NCI-H146 treated with DMSO at 0.1 percent for 48 hours (cell line): Measurements from ENCODE around the gene SPEM3.
"Not testable (repeated sequence)": the region's sequence is repeated elsewhere in the genome, so short reads cannot be mapped to it uniquely, and the experiment has no call there.

Source experiments
- DNase-seq: peaks from one replicate; lab custom pipeline; 2025; ENCODE audit not compliant: unreplicated experiment; lab: John Stamatoyannopoulos, UW

The SPEM3 gene

GRCh38 chr17:7468804-7469389 lies 40.2 kb downstream of the SPEM3 start:
- DNase-seq, result no peak

GRCh38 chr17:7469843-7470242 lies 41.2 kb downstream of the SPEM3 start:
- DNase-seq, result not testable (repeated sequence)

GRCh38 chr17:7470457-7470973 lies 41.9 kb downstream of the SPEM3 start:
- DNase-seq, result not testable (repeated sequence)

GRCh38 chr17:7471729-7472128 lies 43.1 kb downstream of the SPEM3 start:
- DNase-seq, result no peak

GRCh38 chr17:7474767-7475166 lies 46.1 kb downstream of the SPEM3 start:
- not testable (repeated sequence) for DNase-seq

- DNase-seq, result no peak
Observed at GRCh38 chr17:7475764-7476422, 47.2 kb downstream of the SPEM3 start.

GRCh38 chr17:7476494-7476893 lies 47.8 kb downstream of the SPEM3 start:
- no peak for DNase-seq

- no peak for DNase-seq
Observed at GRCh38 chr17:7476951-7477350, 48.3 kb downstream of the SPEM3 start.

- no peak for DNase-seq
Observed at GRCh38 chr17:7477392-7478275, 49.0 kb downstream of the SPEM3 start.

GRCh38 chr17:7478276-7479212 lies 49.9 kb downstream of the SPEM3 start:
- DNase-seq, result no peak

GRCh38 chr17:7479213-7480088 lies 50.8 kb downstream of the SPEM3 start, which contains the start of gene ZBTB4:
Gene ZBTB4, minus strand, starts transcription at chr17:7479631. Its CDS starts 12,830 bp downstream, at chr17:7466801.
- no peak for DNase-seq

- no peak for DNase-seq
Observed at GRCh38 chr17:7480089-7480384, 51.4 kb downstream of the SPEM3 start.

- DNase-seq, result not testable (repeated sequence)
Observed at GRCh38 chr17:7481275-7481674, 52.6 kb downstream of the SPEM3 start, which contains the start of gene SLC35G6. Gene SLC35G6, plus strand, starts transcription at chr17:7481446. Its CDS starts 71 bp downstream, at chr17:7481517.

- DNase-seq, result not testable (repeated sequence)
Observed at GRCh38 chr17:7481842-7482741, 53.4 kb downstream of the SPEM3 start.
